ENCODE results near the gene CLCN7. TPM values are rescaled to one million over a fixed set of nuclear protein-coding genes. Genes with fewer than 3 reads are reported as not detected.

Gene CLCN7
- total and polyA plus RNA-seq, 2 of the 8 experiments (the other 6 are each of a cell fraction or from before 2014, with no cell fraction given) = 38.6 to 81.5 TPM

GRCh38 chr16:1503110-1503955 is 28.5 kb upstream of the CLCN7 start:
- Histone ChIP-seq H3K14ac (ENCODE audit: insufficient read length) (no peak overlapping the region), H2AK5ac (ENCODE audit: low read depth, low read length) (no peak overlapping the region), H3K9ac (replicated peaks in 1 of 4; ENCODE audit: extremely low read depth in 1 of 4, low read depth in 3 of 4, low read length in 3 of 4) (no peak overlapping the region), H3K4me1 (replicated peaks in 1 of 4; ENCODE audit: control insufficient read depth in 3 of 4, insufficient read depth in 4 of 4, low read length in 3 of 4) (no peaks in the 10 kb centered on the region), H3K4ac (replicated peaks; ENCODE audit: insufficient read length, low read depth, low read length) (no peak overlapping the region), H3K79me2 (ENCODE audit: control insufficient read depth in 1 of 2, insufficient read depth in 2 of 2, low read length in 2 of 2) (no peaks in the 10 kb centered on the region), H3K4me3 (ENCODE audit: extremely low read depth in 1 of 4, insufficient read depth in 2 of 4, low read depth in 3 of 4, low read length in 4 of 4) (no peak overlapping the region), H3K27ac (ENCODE audit: low read depth, low read length) (no peak overlapping the region), H2BK20ac (ENCODE audit: low read length) (no peak overlapping the region), H4K91ac (replicated peaks; ENCODE audit: insufficient read length, low read length) (no peak overlapping the region), H3K56ac (replicated peaks; ENCODE audit: insufficient read length, low read depth, low read length) (no peak overlapping the region), H2BK5ac (ENCODE audit: low read depth, low read length) (no peak overlapping the region), H4K20me1 (replicated peaks in 1 of 2; ENCODE audit: control insufficient read depth in 1 of 2, insufficient read depth in 2 of 2, low read length in 2 of 2) (peaks cover 4% of the 10 kb centered on the region in 2 experiments), H3K79me1 (ENCODE audit: low read depth, low read length) (no peaks in the 10 kb centered on the region; the same call in 1 of the 2 replicates), H3K36me3 (ENCODE audit: control insufficient read depth in 2 of 4, insufficient read depth in 4 of 4, low read length in 3 of 4) (peaks cover 14 to 65% (median 26%) of the 10 kb centered on the region in 4 experiments; a peak in 6 of 8 replicates), H3K23me2 (ENCODE audit: low read depth, low read length) (no peaks in the 10 kb centered on the region), H2BK12ac (ENCODE audit: low read depth, low read length) (no peak overlapping the region), H3K18ac (ENCODE audit: extremely low read depth, low read length) (no peak overlapping the region), H4K8ac (ENCODE audit: extremely low read depth, insufficient read depth, low read length) (no peak overlapping the region), H2AFZ (ENCODE audit: low read length) (no peak overlapping the region), H2BK15ac (ENCODE audit: low read length) (no peak overlapping the region), H3K4me2 (ENCODE audit: insufficient read depth in 1 of 2, low read depth in 2 of 2, low read length in 2 of 2) (no peak overlapping the region), H2BK120ac (replicated peaks; ENCODE audit: low read depth, low read length) (no peak overlapping the region), H4K5ac (ENCODE audit: insufficient read length, low read depth, low read length) (no peak overlapping the region), H3K27me3 (replicated peaks in 1 of 4; ENCODE audit: control insufficient read depth in 3 of 4, extremely low read depth in 1 of 4, insufficient read depth in 3 of 4, low read length in 3 of 4) (no peaks in the 10 kb centered on the region), H3K23ac (ENCODE audit: insufficient read length) (no peak overlapping the region), H3K9me3 (ENCODE audit: insufficient read depth in 2 of 2, low read depth in 1 of 2, low read length in 1 of 2) (no peaks in the 10 kb centered on the region)
- CTCF ChIA-PET (ENCODE audit: partially characterized antibody) = interaction anchor here (1.2 kb wide), 2 partner anchors 8 to 10 kb away, joined by 3 to 4 read pairs; no protein-coding TSS in a partner anchor
- WGBS, 2 experiments (ENCODE audit: extremely low coverage in 1 of 2, insufficient coverage in 1 of 2, insufficient read length in 1 of 2, insufficient replicate concordance in 2 of 2, low coverage in 1 of 2, low lambda C conversion rate in 2 of 2, missing lambda C conversion rate in 1 of 2) = 94% methylated on average over 33 of the region's 37 CpGs; no CpG with 5 or more reads in 1 of the 2 experiments
- FAIRE-seq (no peak), DNase-seq (ENCODE audit: low read depth in 1 of 2, low spot score in 2 of 2) (no peak)
- POLR2A ChIA-PET (ENCODE audit: partially characterized antibody) = interaction anchor here (1.1 to 16.8 kb wide), 6 partner anchors 8 to 194 kb away, joined by 3 to 175 read pairs (median 6); partner anchors contain the start of genes TELO2 and UBE2I
- TF ChIP-seq CBX8 (IDR thresholded peaks at IDR 0.05; ENCODE audit: borderline replicate concordance, low read depth, low read length) (no peak), EP300 (IDR thresholded peaks at IDR 0.05; ENCODE audit: borderline replicate concordance in 1 of 2, low read depth in 2 of 2, low read length in 2 of 2) (no peak), SIX5 (IDR thresholded peaks at IDR 0.05; ENCODE audit: low read depth, low read length) (no peak), TBP (IDR thresholded peaks at IDR 0.05; ENCODE audit: low read depth, low read length) (no peak), TAF7 (optimal IDR thresholded peaks at IDR 0.05; ENCODE audit: borderline replicate concordance, low read depth, low read length) (no peak), SRF (IDR thresholded peaks at IDR 0.05; ENCODE audit: low read depth, low read length) (no peak), E2F6 (IDR thresholded peaks at IDR 0.05) (no peak), SAP30 (IDR thresholded peaks at IDR 0.05; ENCODE audit: insufficient read depth, insufficient replicate concordance, low read length) (no peak), CREB1 (IDR thresholded peaks at IDR 0.05) (no peak)
